Inferior parietal cortex (tissue), 1 donor: ENCODE results near the gene C2orf42.
"Not testable (repeated sequence)": the region's sequence is repeated elsewhere in the genome, so short reads cannot be mapped to it uniquely, and the experiment has no call there.

Source experiments
- DNase-seq: peaks from one replicate; pipeline ENCODE4 v3.0.0-alpha.2; 2016; ENCODE audit errors: extremely low spot score

The C2orf42 gene

GRCh38 chr2:70169654-70170245 is 21.1 kb downstream of the C2orf42 start:
- not testable (repeated sequence) for DNase-seq

GRCh38 chr2:70161069-70161534 is 29.7 kb downstream of the C2orf42 start:
- DNase-seq: no peak

GRCh38 chr2:70160545-70160944 is 30.3 kb downstream of the C2orf42 start:
- DNase-seq: no peak

GRCh38 chr2:70149130-70149686 is 41.6 kb downstream of the C2orf42 start:
- not testable (repeated sequence) for DNase-seq

GRCh38 chr2:70148211-70148760 is 42.5 kb downstream of the C2orf42 start:
- not testable (repeated sequence) for DNase-seq

GRCh38 chr2:70145851-70146739 is 44.7 kb downstream of the C2orf42 start:
- DNase-seq: no peak

GRCh38 chr2:70145144-70145490 is 45.7 kb downstream of the C2orf42 start:
- no peak for DNase-seq

- no peak for DNase-seq
Measured at GRCh38 chr2:70144443-70145143, 46.2 kb downstream of the C2orf42 start.

- DNase-seq: no peak
Measured at GRCh38 chr2:70143314-70144150, 47.3 kb downstream of the C2orf42 start.

GRCh38 chr2:70142590-70143313 is 48.1 kb downstream of the C2orf42 start:
- DNase-seq: peak; percentile 98

- DNase-seq: no peak
Measured at GRCh38 chr2:70141902-70142589, 48.8 kb downstream of the C2orf42 start.

- DNase-seq: no peak
Measured at GRCh38 chr2:70141212-70141901, 49.5 kb downstream of the C2orf42 start.

- DNase-seq: no peak
Measured at GRCh38 chr2:70140791-70141211, 50.0 kb downstream of the C2orf42 start.

- DNase-seq: not testable (repeated sequence)
Measured at GRCh38 chr2:70134323-70134983, 56.4 kb downstream of the C2orf42 start.

GRCh38 chr2:70133491-70134322 is 57.1 kb downstream of the C2orf42 start:
- DNase-seq: no peak

GRCh38 chr2:70133127-70133452 is 57.7 kb downstream of the C2orf42 start:
- no peak for DNase-seq

GRCh38 chr2:70132244-70133126 is 58.3 kb downstream of the C2orf42 start:
- DNase-seq: peak; percentile 83
